Measurements from ENCODE around the gene LRRC10B. TPM values are rescaled to one million over a fixed set of nuclear protein-coding genes. Genes with fewer than 3 reads are reported as not detected.
A peak's percentile ranks its signal among the peaks of the same experiment; 100 is the strongest.

Gene LRRC10B
- polyA plus RNA-seq, 4 donors = 1.1 to 3.2 (median 1.6) TPM

DNA sequence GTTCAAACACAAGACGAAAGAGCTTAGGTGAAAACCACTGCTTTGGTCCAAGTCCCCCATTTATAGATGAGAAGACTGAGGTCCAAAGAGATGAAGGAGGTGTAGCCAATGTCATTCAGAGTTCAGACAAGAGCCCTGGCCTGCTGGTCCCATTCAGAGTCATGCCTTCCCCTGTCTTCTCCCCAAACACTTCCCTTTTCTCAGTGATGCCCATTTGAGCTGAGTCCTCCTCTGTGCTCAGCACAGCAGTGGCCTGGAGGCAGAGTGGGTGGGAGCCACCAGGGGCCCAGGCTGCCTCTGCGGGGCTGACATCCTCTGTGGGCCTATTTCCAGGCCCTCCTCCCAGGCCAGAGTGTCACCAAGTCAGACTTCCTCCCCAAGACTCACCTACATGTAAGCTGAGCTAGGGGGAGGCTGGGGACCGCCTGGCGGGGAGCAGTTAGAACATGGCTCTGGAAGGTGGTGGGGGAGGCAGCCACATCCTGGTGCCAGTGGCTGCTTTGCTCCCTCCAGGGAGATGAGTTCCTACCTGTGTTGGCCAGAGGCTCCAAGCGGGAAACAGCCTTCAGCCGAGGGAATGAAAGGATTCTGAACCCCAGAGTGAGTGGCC, 22.4 kb upstream of the LRRC10B start:
- no peak for DNase-seq (ENCODE audit: low read depth in 4 of 4, low spot score in 2 of 4)

DNA sequence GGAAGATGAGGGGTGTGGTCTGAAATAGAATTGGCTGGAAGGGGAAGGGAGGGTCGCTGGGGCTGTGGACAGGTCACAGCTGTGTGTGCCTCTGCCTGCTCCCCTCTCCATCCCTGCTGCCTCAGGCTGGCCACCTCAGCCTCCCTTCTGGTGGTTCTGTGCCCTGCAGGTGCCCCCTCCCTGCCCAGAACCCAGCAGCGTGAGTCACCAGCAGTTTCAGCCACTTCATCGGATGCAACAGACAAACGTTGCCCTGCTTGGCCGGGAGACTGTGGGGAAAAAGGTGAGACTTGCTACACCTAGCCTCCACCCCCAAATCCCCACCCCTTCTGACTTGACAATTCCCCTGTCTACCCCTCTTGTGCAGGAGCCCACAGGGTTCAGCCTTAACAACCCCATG, 21.8 kb upstream of the LRRC10B start:
- no peak for DNase-seq (ENCODE audit: low read depth in 4 of 4, low spot score in 2 of 4)

DNA sequence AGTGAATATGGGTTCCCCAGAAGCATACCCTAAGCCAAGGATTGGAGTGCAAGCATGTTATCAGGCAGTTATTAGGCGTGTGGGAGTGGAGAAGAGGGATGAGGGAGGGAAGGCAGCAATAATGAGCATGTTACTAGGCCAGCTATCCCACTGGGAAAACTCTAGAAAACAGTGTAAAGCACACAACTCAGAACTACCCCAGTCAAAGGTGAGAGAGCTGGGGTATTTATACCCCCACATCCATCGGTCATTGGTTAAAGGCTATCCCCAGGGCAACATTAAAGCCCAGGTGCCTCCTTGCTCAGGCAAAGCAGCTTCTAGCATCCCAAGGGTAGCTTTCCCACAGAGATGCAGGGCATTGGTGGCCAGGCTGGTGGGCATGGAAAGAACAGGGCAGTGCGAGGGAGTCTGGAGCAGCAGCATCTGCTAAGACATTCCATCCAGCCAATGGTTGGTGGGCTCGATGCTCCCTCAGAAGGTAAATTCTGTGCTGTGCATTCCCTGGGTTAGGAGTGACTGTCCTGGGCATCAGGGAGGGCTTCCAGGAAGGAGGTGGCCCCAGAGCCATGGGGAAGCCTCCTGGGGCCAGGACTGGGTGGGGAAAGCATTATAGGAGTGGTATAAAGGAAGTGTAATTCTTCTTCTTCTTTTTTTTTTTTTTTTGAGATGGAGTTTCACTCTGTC, 21.1 kb upstream of the LRRC10B start:
- no peak for DNase-seq (ENCODE audit: low read depth in 4 of 4, low spot score in 2 of 4)

DNA sequence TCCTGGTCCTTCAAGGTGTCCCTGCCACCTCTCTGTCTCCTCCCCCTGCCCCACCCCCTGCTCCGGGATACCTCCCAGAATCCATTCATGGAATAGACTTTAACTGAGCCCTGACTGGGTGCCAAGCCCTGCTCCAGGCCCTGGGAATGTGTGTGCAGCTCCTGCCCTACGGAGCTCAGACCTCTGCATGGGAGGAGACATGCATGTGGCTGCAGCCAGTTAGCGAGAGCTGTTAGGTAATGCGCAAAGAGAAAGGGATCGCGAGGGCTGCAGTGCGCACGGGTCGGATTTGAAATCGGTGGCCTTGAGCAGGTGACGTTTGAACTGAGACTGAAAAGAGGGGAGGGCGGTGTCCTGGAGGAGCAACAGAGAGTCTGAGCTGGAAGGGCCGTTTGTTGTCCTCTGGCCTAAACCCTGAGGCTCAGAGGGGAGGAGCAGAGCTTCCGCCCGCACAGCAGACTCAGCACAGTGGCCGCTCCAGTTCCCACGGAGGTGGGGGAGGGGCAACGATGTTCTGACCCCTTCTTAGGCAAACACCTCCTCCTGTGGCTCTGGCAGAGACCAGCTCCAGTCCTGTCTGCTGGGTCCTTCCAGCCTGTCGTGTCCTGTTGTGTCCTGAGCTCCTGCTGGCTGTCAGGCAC, 19.8 kb upstream of the LRRC10B start:
- DNase-seq (ENCODE audit: low read depth in 4 of 4, low spot score in 2 of 4) = peak in 1 of 4 donors; percentile 46

DNA sequence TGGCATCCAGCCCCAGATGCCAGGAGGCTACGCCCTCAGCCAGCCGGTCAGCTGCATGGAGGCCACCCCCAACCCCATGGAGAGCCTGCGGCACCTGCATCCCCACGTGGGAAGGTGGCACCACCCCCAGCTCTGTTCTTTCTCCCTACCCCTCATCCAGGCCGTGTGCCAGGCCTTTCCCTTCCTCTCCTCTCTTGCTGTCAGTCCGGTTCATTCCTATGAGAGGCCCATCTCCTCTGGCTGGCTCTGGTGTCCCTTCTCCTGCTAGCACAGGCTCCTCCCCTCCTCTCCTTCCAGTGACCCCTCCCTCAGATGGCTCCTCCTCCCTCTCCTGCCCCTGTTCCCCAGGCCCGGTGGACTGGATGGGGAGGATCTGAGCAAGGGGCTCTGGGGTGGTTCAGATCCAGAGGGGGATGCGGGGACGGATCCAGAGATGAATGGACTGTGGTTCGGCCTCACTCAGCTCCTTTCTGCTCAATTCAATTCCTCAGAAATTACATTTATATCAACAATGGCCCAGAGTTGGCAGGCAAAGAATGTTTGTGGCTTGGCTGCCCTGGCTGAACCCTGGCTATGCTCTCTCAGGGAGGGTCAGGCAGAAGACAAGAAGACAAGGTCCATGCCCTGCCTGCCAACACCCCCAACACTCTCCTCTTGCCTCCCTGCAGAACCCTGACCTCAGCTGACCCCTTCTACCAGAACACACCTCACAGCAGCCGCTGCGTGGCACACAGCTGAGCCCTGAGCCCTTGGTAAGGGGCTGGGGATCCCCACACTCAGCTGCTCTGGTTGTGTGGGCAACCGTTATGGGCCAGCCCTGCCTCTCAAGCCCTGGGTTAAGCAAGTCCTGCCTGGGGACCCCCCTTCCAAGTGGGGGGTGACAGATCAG, 18.5 kb upstream of the LRRC10B start:
- DNase-seq (ENCODE audit: low read depth in 4 of 4, low spot score in 2 of 4) = no peak

DNA sequence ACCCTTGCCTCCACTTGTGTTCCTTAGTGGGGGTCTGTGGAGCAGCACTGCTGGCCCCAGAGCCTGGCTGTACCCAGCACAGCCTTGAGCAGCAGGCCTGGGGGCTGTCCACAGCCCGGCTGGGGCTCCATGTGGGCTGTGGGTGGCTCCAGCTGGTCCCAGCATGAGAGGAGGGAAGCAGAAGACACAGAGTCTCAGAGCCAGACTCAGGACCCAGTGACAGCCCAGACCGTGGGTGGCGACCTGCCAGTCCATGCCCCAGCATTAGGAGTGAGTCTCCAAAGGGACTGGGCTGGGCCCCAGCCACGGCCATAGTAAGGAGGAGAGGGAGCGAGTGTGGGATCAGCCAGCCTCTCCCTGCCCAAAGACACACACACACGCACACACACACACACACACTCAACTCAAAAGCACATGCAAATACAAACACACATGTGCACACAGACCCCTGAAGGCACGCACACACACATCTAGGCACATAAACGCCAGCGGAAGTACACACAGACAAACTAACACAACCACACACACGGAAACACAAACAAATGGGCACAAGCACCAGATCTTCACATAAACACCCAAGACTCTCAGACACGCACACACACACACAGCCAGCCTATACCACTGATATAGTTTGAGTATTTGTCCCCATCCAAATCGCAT, 16.7 kb upstream of the LRRC10B start:
- no peak for DNase-seq (ENCODE audit: low read depth in 4 of 4, low spot score in 2 of 4)

DNA sequence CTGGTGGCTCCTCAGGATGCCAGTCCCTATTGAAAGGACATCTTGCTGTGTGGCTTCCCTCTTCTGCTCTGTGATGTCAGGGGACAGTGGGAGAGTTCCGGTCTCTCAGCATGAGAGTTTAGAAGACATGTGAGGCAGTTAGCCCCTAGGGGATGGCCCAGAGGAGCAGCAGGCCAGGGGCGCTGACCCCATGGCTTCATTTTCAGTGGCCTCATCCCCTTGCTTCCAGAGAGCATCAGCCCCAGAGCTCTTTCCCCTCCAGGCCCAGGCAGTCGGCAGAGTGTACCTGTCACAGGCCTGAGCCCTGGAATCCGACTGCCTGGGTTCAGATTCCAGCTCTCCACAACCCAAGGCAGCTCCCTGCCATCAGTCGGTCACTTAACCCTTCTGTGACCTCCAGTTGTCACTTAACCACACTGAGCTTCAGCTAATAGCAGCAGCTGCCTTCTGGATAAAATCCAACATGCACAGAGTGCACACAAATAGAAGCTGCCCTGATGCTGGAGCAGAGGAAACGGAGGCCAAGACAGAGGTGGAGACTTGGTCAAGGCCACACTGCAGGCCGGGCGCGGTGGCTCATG, 14.1 kb upstream of the LRRC10B start:
- no peak for DNase-seq (ENCODE audit: low read depth in 4 of 4, low spot score in 2 of 4)

DNA sequence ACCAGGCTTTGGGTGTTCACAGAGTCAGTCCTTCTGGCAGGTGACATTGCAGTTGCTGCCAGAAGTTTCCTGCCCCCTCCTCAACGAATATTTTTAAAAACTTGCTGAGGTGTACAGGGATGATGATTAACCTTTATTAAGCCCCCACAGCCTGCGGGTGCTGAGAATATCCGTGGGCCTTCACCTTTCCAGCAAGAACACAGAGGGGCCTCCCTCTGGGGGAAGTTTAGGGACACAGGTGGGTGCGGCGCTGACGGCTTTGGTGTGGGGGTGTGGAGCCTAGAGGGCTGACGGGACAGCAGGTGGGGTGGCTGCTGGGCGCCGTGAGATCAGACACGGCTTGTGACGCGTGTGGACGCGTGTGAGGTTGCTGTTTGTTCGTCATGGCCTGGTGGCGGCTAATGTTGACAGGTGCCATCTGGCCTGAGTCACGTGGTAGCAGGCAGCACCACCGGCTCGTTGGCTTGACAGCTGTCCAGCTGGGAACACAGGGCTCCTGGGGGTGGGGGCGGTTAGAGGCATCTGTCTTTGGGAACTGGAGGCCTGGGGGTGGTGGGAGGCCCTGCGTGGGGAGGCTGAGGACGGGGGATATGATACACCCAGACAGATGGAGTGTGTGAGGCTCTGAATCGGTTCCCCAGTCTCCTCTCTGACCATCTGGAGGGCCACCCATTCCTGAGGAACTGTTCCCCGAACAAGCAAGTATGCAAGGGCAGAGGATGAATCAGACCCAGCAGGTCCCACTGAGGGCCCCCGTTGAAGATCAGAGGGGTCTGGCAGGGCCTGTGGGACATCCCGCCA, 12.5 kb upstream of the LRRC10B start:
- peak in 1 of 4 donors; percentile 50 for DNase-seq (ENCODE audit: low read depth in 4 of 4, low spot score in 2 of 4)

DNA sequence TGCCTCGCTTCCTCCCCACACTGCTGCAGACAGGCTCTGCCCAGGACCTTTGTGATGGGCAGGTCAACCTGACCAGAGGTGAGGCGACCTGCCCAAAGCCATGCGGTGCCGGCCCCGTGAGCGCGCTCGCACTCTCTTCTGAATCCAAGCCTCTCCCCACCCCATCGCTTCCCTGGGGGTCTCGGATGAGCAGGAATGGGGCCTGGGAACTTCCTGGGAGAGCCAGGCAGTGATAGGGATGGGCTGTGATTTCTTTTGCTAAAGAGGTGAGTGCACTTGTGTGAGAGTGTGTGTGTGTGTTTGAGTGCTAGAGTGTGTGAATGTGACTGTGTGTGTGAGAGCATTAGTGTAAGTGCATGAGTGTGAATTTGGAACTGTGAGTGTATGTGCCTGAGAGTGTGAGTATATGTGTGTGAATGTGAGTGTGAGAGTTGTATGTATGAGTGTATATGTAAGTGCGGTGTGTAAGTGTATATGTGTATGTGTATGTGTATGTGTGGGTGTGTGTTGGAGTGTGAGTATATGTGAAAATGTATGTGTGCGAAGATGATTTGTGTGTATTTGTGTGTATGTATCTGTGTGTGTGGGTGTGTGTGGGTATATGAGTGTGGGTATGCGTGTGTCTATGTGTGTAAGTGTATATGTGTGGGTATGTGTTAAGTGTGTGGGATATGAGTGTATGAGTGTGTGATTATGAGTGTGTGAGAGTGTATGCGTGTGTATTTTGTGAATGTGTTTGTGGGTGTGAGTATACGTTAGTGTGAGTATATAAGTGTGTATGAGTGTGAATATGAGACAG, 11.7 kb upstream of the LRRC10B start:
- DNase-seq (ENCODE audit: low read depth in 4 of 4, low spot score in 2 of 4) = no peak

DNA sequence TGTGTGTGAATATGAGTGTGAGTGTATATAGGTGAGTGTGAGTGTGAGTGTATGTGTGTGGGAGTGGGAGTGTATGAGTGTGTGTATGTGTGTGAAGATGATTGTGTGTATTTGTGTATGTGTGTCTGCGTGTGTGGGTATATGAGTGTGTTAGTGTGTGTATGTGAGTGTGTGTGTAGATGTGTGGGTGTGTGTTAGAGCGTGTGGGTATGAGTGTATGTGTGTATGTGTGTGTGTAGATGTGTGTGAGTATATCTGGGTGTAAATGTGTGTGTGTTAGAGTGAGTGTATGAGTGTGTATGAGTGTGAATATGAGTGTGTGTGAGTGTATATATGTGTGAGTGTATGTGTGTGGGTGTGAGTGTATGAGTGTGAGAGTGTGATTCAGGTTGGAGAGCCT, 11.1 kb upstream of the LRRC10B start:
- DNase-seq (ENCODE audit: low read depth in 4 of 4, low spot score in 2 of 4) = no peak

DNA sequence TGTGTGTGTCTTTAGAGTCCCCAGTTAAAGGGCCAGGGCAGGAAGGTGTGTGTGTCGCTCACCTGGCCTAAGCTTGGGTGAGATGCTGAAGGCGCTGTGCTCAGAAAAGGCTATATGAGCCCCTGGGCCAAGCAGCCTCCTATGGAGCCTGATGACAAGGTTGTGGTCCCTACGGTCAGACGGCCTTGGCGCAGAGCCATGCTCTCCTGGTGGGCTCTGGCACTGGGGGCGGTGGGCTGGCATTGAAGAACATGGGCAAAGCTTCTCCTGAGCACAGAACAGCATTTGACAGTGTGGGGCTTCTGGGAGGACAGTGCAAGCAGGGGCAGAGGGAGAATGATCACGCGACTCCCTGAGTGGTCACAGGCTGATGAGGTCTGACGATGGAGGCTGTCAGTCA, 10.7 kb upstream of the LRRC10B start:
- no peak for DNase-seq (ENCODE audit: low read depth in 4 of 4, low spot score in 2 of 4)

DNA sequence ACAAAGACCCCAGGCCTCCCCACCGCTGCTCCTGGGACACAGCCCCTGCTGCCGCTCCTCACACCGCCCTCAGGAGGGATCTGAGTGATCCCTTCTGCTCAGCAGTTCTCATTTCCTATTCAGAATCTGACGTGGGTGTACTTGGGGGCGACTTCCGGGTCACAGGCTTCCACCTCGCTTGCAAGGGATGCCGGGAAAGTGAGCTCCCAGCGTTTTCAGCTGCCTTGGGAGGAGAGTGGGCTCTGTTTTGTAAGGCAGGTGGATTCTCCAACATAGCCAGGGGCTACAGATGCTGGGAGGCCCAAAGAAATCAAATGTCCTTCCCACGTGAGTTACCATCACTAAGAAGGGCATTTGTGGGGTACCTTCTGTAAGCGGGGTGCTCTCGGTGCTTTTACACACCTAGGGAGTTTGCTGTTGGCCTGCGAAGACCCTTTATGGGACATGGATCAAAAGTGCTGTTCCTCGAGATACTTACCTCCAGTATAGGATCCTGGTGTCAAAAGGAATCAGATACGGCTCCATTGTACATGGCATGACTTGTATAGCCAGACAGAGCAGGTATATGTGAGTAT, 9.7 kb upstream of the LRRC10B start:
- no peak for DNase-seq (ENCODE audit: low read depth in 4 of 4, low spot score in 2 of 4)

DNA sequence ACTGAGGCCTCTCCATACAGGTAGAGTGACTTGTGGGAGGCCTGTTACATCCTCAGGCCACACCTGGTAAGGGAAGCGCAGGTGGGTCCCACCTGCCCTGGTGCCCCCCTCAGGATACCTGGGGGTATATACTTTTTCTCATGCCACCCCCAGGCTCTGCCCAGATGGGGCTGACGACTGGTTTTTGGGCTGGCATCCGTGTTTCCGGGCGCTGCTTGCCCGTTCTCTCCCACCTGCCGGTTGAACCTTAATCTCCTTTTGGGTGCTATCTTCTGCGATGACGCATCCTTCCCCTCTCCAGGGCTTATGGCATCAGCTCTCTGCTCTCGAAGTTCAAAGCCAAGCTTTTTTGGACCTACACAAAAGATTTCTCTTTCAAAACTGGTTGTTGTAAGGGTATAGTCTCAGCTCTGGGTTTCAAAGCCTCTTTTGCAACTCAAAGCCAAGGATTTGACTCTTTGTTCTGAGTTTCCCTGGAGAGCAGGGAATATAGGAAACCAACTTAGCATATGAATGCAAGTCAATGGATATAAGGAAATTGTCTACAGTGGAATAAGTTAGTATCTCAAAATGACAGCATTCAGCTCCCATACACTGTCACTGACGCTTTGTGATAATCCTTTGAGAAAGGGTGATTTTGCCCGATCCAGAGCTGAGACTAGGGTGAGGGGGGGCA, 8.6 kb upstream of the LRRC10B start:
- no peak for DNase-seq (ENCODE audit: low read depth in 4 of 4, low spot score in 2 of 4)

DNA sequence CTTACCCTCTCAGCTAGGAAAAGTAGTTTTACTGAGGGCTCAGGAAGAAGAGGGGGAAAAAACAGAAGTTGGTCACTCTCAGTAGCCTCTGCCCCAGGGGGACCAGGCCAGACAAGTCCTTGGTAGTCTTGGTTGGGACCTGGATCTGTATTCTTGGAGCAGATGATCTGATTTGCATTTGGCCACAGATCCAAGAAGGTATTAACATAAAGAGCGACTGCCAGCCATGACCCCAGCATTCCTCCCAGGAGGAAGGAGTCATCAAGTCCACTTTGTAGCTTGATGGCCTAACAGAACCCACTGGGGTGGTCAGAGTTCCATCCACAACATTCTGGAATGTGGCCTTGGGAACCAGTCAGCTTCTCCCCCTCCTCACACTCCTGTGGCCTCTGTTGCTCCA, 6.0 kb upstream of the LRRC10B start:
- DNase-seq (ENCODE audit: low read depth in 4 of 4, low spot score in 2 of 4) = no peak

DNA sequence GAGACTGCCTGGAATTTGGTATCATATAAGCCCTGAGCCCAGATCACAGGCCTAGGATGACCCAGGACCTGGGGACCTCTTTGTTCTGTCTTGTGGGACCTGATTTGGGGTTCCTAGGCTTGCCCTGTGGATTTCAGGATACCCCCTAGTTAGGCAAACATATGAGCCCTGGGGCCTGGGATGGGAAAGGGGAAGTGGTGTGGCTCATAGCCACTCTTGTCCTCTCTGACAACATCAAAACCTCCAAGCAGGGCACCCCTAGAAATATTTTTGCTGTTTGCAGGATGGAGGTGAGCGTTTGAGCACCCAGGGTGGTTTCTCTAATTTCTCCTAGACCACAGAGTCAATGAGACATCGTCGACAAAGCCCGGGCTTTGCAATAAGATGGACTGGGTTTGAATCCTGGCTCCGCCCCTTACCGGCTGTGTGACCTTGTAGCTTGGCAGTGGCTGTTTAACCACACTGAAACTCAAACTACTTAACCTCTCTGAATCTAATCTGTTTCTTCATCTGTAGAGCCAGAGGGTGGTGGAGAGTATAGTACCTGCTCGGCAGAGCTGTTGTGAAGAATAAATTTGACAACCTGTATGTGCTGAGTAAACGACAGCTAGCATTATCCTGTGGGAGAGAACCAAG, 5.3 kb upstream of the LRRC10B start:
- no peak for DNase-seq (ENCODE audit: low read depth in 4 of 4, low spot score in 2 of 4)

DNA sequence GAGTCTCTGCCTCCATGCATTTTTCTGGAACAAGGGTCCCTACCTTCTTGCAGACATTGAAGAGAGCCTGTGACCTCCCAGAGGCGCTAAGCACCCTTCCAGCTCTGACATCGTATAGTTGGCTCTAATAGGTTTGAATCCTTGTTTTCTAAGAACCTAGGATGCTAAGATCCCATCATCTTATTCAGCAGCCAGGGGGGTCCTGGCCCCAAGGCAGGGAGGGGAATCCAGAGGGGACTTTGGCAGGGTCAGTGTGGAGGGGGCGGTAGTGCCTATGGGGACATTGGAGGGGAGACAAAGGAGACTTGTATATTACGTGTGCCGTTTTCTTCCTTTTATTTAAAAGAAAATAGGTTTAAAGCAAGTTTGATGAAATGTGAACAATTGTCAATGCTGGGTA, 3.4 kb upstream of the LRRC10B start:
- DNase-seq (ENCODE audit: low read depth in 4 of 4, low spot score in 2 of 4) = no peak

DNA sequence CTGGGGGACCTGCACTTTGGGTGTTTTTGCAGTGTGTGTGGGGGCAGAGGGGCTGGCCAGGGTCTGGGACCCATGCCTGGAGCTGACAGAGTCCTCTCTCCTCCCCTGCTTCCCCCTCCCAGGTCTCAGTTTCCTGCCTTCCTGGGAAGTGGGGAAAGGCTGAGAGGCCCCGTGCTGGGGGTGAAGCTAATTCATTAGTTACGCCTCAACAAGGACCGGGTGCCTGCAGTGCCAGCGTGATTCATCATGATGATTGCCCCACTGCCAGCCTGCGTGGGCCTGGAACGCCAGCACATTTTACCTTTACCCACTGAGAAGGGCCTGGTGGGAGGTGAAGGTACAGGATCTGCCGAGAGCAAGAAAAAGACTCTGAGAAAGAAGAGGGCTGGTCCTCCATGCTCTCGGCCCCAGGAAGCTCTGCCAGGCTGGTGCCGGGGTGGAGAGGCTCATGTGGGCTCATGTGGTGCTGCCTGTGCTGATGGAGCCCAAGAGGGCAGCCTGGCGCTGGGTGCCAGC, 2.9 kb upstream of the LRRC10B start:
- DNase-seq (ENCODE audit: low read depth in 4 of 4, low spot score in 2 of 4) = no peak
